ENCODE results near the gene DUSP6.
A peak's percentile ranks its signal among the peaks of the same experiment; 100 is the strongest.

Gene DUSP6

GRCh38 chr12:89351489-89352241 lies 636 bp downstream of the DUSP6 start:
- H3K4me1 ChIP-seq (ENCODE audit: control insufficient read depth in 2 of 2, insufficient read depth in 1 of 2, low read depth in 1 of 2, low read length in 2 of 2), result peaks cover 34 to 41% of the 10 kb centered on the region in 2 donors
- peak overlapping the region; percentile 36 for H2AFZ ChIP-seq (ENCODE audit: low read length)
- H2AK5ac ChIP-seq (ENCODE audit: low read depth, low read length), result peak overlapping the region; percentile 64
- peak overlapping the region; percentile 81 for H3K23ac ChIP-seq (ENCODE audit: low read depth, low read length, poor library complexity)
- H2BK120ac ChIP-seq (ENCODE audit: low read depth, low read length), result peak overlapping the region; percentile 90
- no peak for DNase-seq (ENCODE audit: low spot score)
- H3K79me1 ChIP-seq (ENCODE audit: low read depth, low read length), result peaks cover 4% of the 10 kb centered on the region
- H3K36me3 ChIP-seq (replicated peaks in 1 of 2; ENCODE audit: control insufficient read depth in 2 of 2, insufficient read depth in 2 of 2, low read length in 2 of 2), result peaks cover 0 to 44% of the 10 kb centered on the region in 2 donors
- H3K9me3 ChIP-seq (replicated peaks in 1 of 2; ENCODE audit: control insufficient read depth in 2 of 2, insufficient read depth in 1 of 2, low read depth in 1 of 2, low read length in 2 of 2), result no peaks in the 10 kb centered on the region
- WGBS, 2 donors (ENCODE audit: extremely low coverage in 2 of 2, insufficient read length in 2 of 2, insufficient replicate concordance in 1 of 2), result no CpG with 5 or more reads among the region's 87 CpGs
- peak overlapping the region; percentile 98 for H3K4me2 ChIP-seq (ENCODE audit: insufficient read depth, low read length, poor library complexity, severe bottlenecking)
- H3K4me3 ChIP-seq (ENCODE audit: low read length in 2 of 2), result peak overlapping the region; percentile 88 to 91
- peak overlapping the region; percentile 55 for H2BK5ac ChIP-seq (ENCODE audit: low read length)
- peak overlapping the region; percentile 98 for H3K9ac ChIP-seq (ENCODE audit: low read depth, low read length, poor library complexity)
- H3K27me3 ChIP-seq (ENCODE audit: control insufficient read depth in 3 of 3, insufficient read depth in 3 of 3, low read depth in 1 of 3, low read length in 3 of 3), result peaks cover 0 to 26% (median 0%) of the 10 kb centered on the region in 3 experiments
- H3K4ac ChIP-seq (ENCODE audit: low read length), result peak overlapping the region; percentile 59
- peak overlapping the region; percentile 95 for H2BK12ac ChIP-seq (ENCODE audit: low read length)
- H3K14ac ChIP-seq (ENCODE audit: low read length), result peak overlapping the region; percentile 57
- H4K8ac ChIP-seq (ENCODE audit: low read depth, low read length), result no peak overlapping the region
- peak overlapping the region; percentile 99 for H3K18ac ChIP-seq (ENCODE audit: low read length)
- no peak overlapping the region for H4K91ac ChIP-seq (ENCODE audit: low read depth, low read length, poor library complexity)
- H2BK15ac ChIP-seq (ENCODE audit: low read length), result peak overlapping the region; percentile 79
- H3K27ac ChIP-seq (replicated peaks; ENCODE audit: low read length), result peak overlapping the region; percentile 91

DNA sequence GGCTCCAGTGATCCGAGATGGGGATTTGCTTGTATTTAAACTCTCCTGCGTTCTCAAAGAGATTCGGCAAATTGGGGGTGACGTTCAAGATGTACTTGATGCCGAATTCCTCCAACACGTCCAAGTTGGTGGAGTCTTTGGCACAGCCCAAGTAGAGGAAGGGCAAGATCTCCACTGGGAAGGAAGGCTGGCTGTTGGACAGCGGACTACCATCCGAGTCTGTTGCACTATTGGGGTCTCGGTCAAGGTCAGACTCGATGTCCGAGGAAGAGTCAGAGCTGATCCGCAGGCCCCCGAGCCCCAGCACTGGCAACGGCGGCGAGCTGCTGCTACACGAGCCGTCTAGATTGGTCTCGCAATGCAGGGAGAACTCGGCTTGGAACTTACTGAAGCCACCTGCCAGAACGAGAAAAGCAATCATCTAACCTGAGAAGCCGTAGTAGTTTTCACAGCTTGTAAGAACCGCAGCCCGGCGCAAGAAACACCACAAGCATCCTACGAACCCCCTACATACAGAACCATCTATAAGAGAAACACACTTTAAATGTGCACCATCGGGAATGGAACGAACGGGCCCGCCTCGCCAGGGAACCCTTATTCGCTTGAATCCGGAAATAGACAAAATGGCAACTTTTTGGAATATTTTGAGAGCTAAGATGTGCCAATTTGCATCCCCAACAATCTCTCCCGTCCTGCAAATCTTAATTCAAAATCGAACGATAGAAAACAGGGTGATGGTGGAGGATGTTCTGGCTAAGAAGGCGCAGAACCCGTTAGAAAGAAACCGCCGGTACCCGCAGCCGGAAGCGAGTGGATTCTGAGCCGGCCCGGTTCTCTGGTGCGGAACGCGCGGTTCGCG lies 1.4 kb downstream of the DUSP6 start:
- H2BK12ac ChIP-seq (ENCODE audit: low read length), result peak overlapping the region; percentile 10
- peaks cover 0 to 44% of the 10 kb centered on the region in 2 donors for H3K36me3 ChIP-seq (replicated peaks in 1 of 2; ENCODE audit: control insufficient read depth in 2 of 2, insufficient read depth in 2 of 2, low read length in 2 of 2)
- peak overlapping the region; percentile 98 for H3K4me2 ChIP-seq (ENCODE audit: insufficient read depth, low read length, poor library complexity, severe bottlenecking)
- H3K23ac ChIP-seq (ENCODE audit: low read depth, low read length, poor library complexity), result peak overlapping the region; percentile 81
- H4K8ac ChIP-seq (ENCODE audit: low read depth, low read length), result no peak overlapping the region
- H3K4ac ChIP-seq (ENCODE audit: low read length), result no peak overlapping the region
- H4K91ac ChIP-seq (ENCODE audit: low read depth, low read length, poor library complexity), result no peak overlapping the region
- peaks cover 0 to 23% (median 0%) of the 10 kb centered on the region in 3 experiments for H3K27me3 ChIP-seq (ENCODE audit: control insufficient read depth in 3 of 3, insufficient read depth in 3 of 3, low read depth in 1 of 3, low read length in 3 of 3)
- peak overlapping the region; percentile 57 for H3K14ac ChIP-seq (ENCODE audit: low read length)
- H2AK5ac ChIP-seq (ENCODE audit: low read depth, low read length), result peak overlapping the region; percentile 78
- no peak for DNase-seq (ENCODE audit: low spot score)
- peak overlapping the region; percentile 79 for H2BK15ac ChIP-seq (ENCODE audit: low read length)
- H2BK5ac ChIP-seq (ENCODE audit: low read length), result peak overlapping the region; percentile 56
- peak overlapping the region; percentile 91 for H3K27ac ChIP-seq (replicated peaks; ENCODE audit: low read length)
- H3K9me3 ChIP-seq (replicated peaks in 1 of 2; ENCODE audit: control insufficient read depth in 2 of 2, insufficient read depth in 1 of 2, low read depth in 1 of 2, low read length in 2 of 2), result no peaks in the 10 kb centered on the region
- H3K18ac ChIP-seq (ENCODE audit: low read length), result peak overlapping the region; percentile 99
- peak overlapping the region; percentile 98 for H3K9ac ChIP-seq (ENCODE audit: low read depth, low read length, poor library complexity)
- H3K4me3 ChIP-seq (ENCODE audit: low read length in 2 of 2), result peak overlapping the region; percentile 88 to 91
- H3K4me1 ChIP-seq (ENCODE audit: control insufficient read depth in 2 of 2, insufficient read depth in 1 of 2, low read depth in 1 of 2, low read length in 2 of 2), result peaks cover 30 to 42% of the 10 kb centered on the region in 2 donors
- WGBS, 2 donors (ENCODE audit: extremely low coverage in 2 of 2, insufficient read length in 2 of 2, insufficient replicate concordance in 1 of 2), result no CpG with 5 or more reads among the region's 51 CpGs
- H2BK120ac ChIP-seq (ENCODE audit: low read depth, low read length), result peak overlapping the region; percentile 90
- peaks cover 4% of the 10 kb centered on the region for H3K79me1 ChIP-seq (ENCODE audit: low read depth, low read length)
- H2AFZ ChIP-seq (ENCODE audit: low read length), result no peak overlapping the region

DNA sequence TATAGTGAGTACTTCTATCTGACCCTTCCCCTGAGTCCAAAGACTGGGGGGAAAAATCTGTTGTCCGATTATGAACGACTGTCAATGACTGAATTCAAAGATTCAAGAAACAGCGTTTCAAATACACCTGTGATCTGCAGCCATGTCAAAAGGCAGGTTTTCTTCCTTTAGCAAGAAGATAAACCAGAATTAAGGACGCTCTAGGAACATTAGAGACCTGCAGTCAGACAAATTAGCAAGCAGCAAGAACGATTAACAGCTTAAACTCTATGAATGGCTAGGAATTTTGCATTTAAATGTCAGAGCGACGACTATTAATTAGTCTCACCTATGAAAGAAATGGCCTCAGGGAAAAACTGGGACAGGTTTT lies 2.1 kb downstream of the DUSP6 start:
- no peak overlapping the region for H2BK5ac ChIP-seq (ENCODE audit: low read length)
- no peak overlapping the region for H3K9ac ChIP-seq (ENCODE audit: low read depth, low read length, poor library complexity)
- no peak overlapping the region for H2AFZ ChIP-seq (ENCODE audit: low read length)
- peak overlapping the region; percentile 88 to 91 for H3K4me3 ChIP-seq (ENCODE audit: low read length in 2 of 2)
- H3K14ac ChIP-seq (ENCODE audit: low read length), result no peak overlapping the region
- no peak overlapping the region for H4K8ac ChIP-seq (ENCODE audit: low read depth, low read length)
- no peak overlapping the region for H2BK12ac ChIP-seq (ENCODE audit: low read length)
- H3K9me3 ChIP-seq (replicated peaks in 1 of 2; ENCODE audit: control insufficient read depth in 2 of 2, insufficient read depth in 1 of 2, low read depth in 1 of 2, low read length in 2 of 2), result no peaks in the 10 kb centered on the region
- H3K4me1 ChIP-seq (ENCODE audit: control insufficient read depth in 2 of 2, insufficient read depth in 1 of 2, low read depth in 1 of 2, low read length in 2 of 2), result peaks cover 29 to 43% of the 10 kb centered on the region in 2 donors
- no peak overlapping the region for H3K23ac ChIP-seq (ENCODE audit: low read depth, low read length, poor library complexity)
- H3K27ac ChIP-seq (replicated peaks; ENCODE audit: low read length), result no peak overlapping the region
- H3K18ac ChIP-seq (ENCODE audit: low read length), result no peak overlapping the region
- no peak for DNase-seq (ENCODE audit: low spot score)
- H2AK5ac ChIP-seq (ENCODE audit: low read depth, low read length), result no peak overlapping the region
- peaks cover 0 to 16% (median 0%) of the 10 kb centered on the region in 3 experiments for H3K27me3 ChIP-seq (ENCODE audit: control insufficient read depth in 3 of 3, insufficient read depth in 3 of 3, low read depth in 1 of 3, low read length in 3 of 3)
- peak overlapping the region; percentile 98 for H3K4me2 ChIP-seq (ENCODE audit: insufficient read depth, low read length, poor library complexity, severe bottlenecking)
- no CpG with 5 or more reads among the region's 7 CpGs for WGBS, 2 donors (ENCODE audit: extremely low coverage in 2 of 2, insufficient read length in 2 of 2, insufficient replicate concordance in 1 of 2)
- H2BK15ac ChIP-seq (ENCODE audit: low read length), result no peak overlapping the region
- H3K79me1 ChIP-seq (ENCODE audit: low read depth, low read length), result peaks cover 4% of the 10 kb centered on the region
- no peak overlapping the region for H3K4ac ChIP-seq (ENCODE audit: low read length)
- H4K91ac ChIP-seq (ENCODE audit: low read depth, low read length, poor library complexity), result no peak overlapping the region
- no peak overlapping the region for H2BK120ac ChIP-seq (ENCODE audit: low read depth, low read length)
- peaks cover 0 to 44% of the 10 kb centered on the region in 2 donors for H3K36me3 ChIP-seq (replicated peaks in 1 of 2; ENCODE audit: control insufficient read depth in 2 of 2, insufficient read depth in 2 of 2, low read length in 2 of 2)

DNA sequence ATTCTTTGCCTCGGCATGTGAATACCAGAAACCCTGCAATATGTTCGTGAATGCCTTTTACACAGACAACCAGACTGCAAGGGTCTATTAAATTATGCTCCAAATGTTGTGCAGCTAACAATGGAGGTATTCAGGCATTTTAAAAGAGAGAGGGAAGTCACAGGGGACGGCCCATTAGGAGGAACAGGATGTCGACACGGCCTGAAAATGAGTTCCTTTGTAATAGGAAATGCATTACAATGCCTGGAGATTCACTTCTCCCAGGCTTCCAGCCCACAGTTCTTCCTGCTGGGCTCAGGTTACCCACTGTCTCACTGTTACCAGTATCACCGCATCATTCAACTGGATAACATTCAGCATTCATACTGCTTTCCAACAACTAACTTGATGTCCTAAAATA lies 2.5 kb downstream of the DUSP6 start:
- Histone ChIP-seq H3K23ac (ENCODE audit: low read depth, low read length, poor library complexity) (no peak overlapping the region), H3K4me1 (ENCODE audit: control insufficient read depth in 2 of 2, insufficient read depth in 1 of 2, low read depth in 1 of 2, low read length in 2 of 2) (peaks cover 33 to 42% of the 10 kb centered on the region in 2 donors)

More for the DNA sequence above, 2.5 kb downstream of the DUSP6 start:
- H2AFZ ChIP-seq (ENCODE audit: low read length), result no peak overlapping the region
- H3K27me3 ChIP-seq (ENCODE audit: control insufficient read depth in 3 of 3, insufficient read depth in 3 of 3, low read depth in 1 of 3, low read length in 3 of 3), result peaks cover 0 to 12% (median 0%) of the 10 kb centered on the region in 3 experiments
- peak overlapping the region; percentile 40 for H3K4me2 ChIP-seq (ENCODE audit: insufficient read depth, low read length, poor library complexity, severe bottlenecking)
- H2BK120ac ChIP-seq (ENCODE audit: low read depth, low read length), result no peak overlapping the region
- no peak overlapping the region for H3K9ac ChIP-seq (ENCODE audit: low read depth, low read length, poor library complexity)
- peak overlapping the region; percentile 8 for H3K27ac ChIP-seq (replicated peaks; ENCODE audit: low read length)
- no peak overlapping the region for H3K4ac ChIP-seq (ENCODE audit: low read length)
- peaks cover 4% of the 10 kb centered on the region for H3K79me1 ChIP-seq (ENCODE audit: low read depth, low read length)
- H2BK12ac ChIP-seq (ENCODE audit: low read length), result no peak overlapping the region
- H3K9me3 ChIP-seq (replicated peaks in 1 of 2; ENCODE audit: control insufficient read depth in 2 of 2, insufficient read depth in 1 of 2, low read depth in 1 of 2, low read length in 2 of 2), result no peaks in the 10 kb centered on the region
- no peak overlapping the region for H4K8ac ChIP-seq (ENCODE audit: low read depth, low read length)
- H4K91ac ChIP-seq (ENCODE audit: low read depth, low read length, poor library complexity), result no peak overlapping the region
- no peak overlapping the region for H2BK5ac ChIP-seq (ENCODE audit: low read length)
- H3K4me3 ChIP-seq (ENCODE audit: low read length in 2 of 2), result peak overlapping the region; percentile 49 to 91
- WGBS, 2 donors (ENCODE audit: extremely low coverage in 2 of 2, insufficient read length in 2 of 2, insufficient replicate concordance in 1 of 2), result no CpG with 5 or more reads among the region's 6 CpGs
- no peak overlapping the region for H3K18ac ChIP-seq (ENCODE audit: low read length)
- no peak for DNase-seq (ENCODE audit: low spot score)
- H2AK5ac ChIP-seq (ENCODE audit: low read depth, low read length), result no peak overlapping the region
- no peak overlapping the region for H3K14ac ChIP-seq (ENCODE audit: low read length)
- H2BK15ac ChIP-seq (ENCODE audit: low read length), result no peak overlapping the region
- peaks cover 0 to 44% of the 10 kb centered on the region in 2 donors for H3K36me3 ChIP-seq (replicated peaks in 1 of 2; ENCODE audit: control insufficient read depth in 2 of 2, insufficient read depth in 2 of 2, low read length in 2 of 2)
